Renal cortical epithelial cell (primary cell): Measurements from ENCODE around the gene BPIFB6. TPM values are rescaled to one million over a fixed set of nuclear protein-coding genes. Genes with fewer than 3 reads are reported as not detected.

Experiments used
- DNase-seq: peaks from one replicate; pipeline ENCODE4 v3.0.0-alpha.2; 2011; ENCODE audit warnings: low read depth
- total RNA-seq: library from RNA; depleted of rRNA; stranded (reverse); fragments of >200 nt; gene quantifications from 2 replicates; pipeline ENCODE4 v1.2.3, GENCODE V29; 2014

BPIFB6 gene
- total RNA-seq, 1 donor from 2014 or later, result not detected

GRCh38 chr20:33000802-33001466 is 30.5 kb upstream of the BPIFB6 start:
- DNase-seq, result no peak

GRCh38 chr20:33002087-33002808 is 29.2 kb upstream of the BPIFB6 start:
- DNase-seq, result no peak

DNA sequence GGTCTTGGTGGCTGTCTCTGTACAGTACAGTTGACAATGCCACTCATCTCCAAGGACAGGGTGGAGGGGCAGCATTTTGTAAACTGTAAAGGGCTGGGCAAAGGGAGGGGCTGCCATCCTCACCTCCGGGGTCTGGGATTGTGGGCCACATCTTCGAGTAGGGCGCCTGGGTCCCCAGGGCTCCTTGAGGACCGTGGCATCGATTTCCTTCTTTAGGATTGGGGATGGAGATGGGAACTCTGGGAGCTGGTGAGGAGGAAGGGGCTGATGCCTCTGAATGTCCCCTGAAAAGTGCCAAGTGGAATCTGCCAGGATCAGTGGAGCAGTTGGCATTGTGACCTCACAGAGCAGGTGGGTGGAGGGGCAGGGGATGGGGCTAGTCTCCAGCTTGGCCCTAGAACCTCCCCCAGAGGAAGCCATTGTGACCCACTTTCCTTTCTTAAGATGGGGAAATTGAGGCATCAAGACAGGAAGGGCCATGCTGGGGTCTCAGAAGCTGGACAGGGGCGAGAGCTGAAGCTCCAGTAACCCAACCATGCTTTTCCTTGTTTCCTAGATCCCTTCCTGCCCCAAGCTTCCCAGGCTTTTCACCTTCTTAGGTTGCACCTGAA is 27.2 kb upstream of the BPIFB6 start, which contains the start of gene SUN5:
Gene SUN5 (minus strand): TSS at position 293 of the 611 bp plus-strand sequence. CDS start 93 bp downstream, at position 200.
- no peak for DNase-seq

DNA sequence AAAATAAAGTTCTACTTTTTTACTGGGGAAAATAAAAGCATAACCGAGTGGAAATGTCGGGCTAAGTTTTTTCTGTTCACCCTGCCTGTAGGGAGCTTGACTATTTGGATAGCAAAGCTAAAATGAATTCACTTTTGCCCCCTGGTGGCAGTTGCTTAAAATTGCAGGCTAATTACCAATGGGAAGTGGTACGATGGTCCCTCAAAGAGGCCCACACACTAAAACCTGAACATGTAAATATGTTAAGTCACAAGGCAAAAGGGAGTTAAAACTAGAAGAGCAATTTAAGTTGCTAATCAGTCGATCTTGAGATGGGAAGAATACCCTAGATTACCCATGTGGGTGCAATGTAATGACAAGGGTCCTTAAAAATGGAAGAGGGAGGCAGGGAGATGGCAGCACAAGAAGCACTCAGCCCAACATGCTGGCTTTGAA is 26.3 kb upstream of the BPIFB6 start:
- DNase-seq, result no peak

DNA sequence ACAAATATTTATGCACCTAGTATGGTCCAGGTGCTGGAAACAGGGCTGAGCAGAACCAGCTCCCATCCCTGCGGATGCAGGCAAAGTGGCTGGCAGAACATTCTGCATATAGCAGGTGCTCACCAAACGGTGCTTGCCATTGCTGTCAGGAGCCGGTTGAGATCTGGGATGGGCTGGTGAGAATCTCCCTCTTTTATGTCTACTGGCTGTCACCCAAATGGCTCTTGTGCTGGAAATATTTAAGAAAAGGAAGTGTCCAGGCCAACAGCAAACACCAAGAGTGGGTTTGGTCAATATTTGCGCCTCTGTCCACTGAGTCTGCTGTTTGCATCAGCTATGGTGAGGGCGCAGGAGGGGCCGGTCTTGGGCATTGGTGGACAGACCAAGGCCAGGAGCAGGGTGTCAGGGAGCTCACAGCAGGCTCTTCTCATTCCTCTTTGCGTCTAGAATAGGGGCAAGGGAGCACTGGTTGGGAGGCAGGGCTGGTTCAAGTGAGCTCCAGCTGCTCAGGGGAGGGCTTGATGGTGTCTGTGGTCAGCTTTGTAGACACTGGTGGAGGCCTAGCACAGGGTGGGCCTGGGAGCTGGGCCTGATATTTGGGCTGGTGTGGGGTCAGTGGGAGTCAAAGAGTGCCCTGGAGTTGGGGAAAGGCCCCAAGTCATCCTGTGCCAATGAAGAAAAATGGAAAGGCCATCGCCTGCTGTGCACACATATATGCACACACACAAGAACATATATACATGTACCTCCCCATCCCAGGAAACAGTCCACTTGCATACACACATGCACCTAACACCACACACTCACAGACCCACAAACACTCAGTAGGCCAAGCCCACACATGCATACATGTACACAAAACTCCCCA is 25.3 kb upstream of the BPIFB6 start:
- DNase-seq, result no peak

- no peak for DNase-seq
These were observed 24.6 kb upstream of the BPIFB6 start for GRCh38 chr20:33006776-33007375.

GRCh38 chr20:33007376-33008335 is 23.8 kb upstream of the BPIFB6 start, which contains the start of gene BPIFB2:
Gene BPIFB2, plus strand, starts transcription at chr20:33007704. Its CDS starts 871 bp downstream, at chr20:33008575.
- DNase-seq, result no peak

- no peak for DNase-seq
These were observed 22.9 kb upstream of the BPIFB6 start for GRCh38 chr20:33008336-33009213.

- no peak for DNase-seq
These were observed 22.0 kb upstream of the BPIFB6 start for GRCh38 chr20:33009214-33010132.

DNA sequence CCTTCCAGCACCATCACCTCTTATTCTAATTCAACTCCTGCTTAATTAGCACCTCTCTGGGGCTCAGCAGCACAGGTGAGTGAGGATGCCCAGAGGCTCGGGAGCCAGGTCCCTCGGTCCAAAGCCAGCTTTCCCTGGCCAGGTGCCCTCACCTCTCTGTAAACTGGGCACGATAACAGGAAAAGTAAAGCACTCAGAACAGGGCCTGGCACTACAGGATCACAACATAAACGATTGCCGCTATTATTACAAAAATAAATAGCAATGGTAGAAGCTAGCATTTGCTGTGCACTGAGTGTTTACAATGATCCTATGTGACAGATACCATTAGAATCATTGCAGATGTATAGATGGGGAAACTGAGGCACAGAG is 21.3 kb upstream of the BPIFB6 start:
- no peak for DNase-seq

DNA sequence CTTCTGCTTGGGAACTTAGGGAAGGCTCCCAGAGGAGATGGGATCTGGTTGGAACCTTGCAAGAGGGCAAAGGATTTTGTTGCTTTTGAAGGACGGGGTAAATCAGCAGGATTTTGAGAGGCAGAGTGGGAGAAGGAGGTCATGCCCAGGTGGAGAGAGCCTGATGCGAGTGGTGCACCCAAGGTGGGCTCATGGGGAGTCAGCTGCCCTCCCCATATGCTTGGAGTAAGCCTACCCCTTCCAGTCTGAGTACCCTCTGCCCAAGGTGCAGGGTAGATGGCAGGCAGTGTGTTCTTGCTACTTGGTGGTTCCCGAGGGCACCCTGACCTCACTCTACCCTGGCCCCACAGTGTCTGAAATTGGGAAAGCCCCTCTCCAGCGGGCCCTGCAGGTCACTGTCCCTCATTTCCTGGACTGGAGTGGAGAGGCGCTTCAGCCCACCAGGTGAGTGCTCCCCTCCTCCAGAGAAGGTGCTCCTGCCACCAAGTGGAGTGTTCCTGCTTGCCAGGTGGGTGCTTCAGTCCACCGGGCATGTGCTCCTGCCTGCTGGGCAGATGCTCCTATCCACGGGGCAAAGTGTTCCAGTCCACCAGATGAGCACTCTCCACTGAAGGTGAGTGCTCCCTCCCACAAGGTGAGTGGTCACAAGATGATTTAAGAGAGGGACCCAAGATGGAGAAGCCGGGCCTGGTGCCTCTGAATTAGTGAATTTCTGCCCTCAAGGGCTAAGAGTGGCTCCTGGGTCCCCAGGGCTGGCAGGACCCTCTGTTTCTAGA is 20.6 kb upstream of the BPIFB6 start:
- DNase-seq, result no peak

- DNase-seq, result no peak
These were observed 18.9 kb upstream of the BPIFB6 start for GRCh38 chr20:33012327-33013189.

- no peak for DNase-seq
These were observed 17.6 kb upstream of the BPIFB6 start for GRCh38 chr20:33013701-33014326.

- no peak for DNase-seq
These were observed 16.9 kb upstream of the BPIFB6 start for GRCh38 chr20:33014336-33015113.

DNA sequence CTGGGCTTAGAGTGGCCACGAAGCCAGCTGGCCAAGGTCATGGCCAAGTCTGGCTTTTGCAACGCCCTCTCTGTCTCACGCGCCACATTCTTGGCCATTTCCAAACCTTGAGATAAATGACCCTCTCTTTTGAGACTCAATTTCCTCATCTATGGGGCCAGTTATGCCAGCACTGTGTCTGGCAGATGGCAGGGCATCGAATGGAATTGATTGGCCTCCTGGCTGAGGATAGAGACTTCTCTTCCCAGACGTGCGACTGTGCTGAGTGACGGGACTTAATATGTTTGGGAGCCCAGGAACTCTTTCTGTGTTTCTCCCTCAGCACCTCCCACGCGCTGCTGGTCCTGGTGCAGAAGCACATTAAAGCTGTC is 16.3 kb upstream of the BPIFB6 start:
- no peak for DNase-seq
